Mucosa of stomach (tissue), 1 donor: ENCODE data around the gene GNB1L.

Experiments
- H3K27me3 ChIP-seq: one replicate; pipeline ENCODE4 v1.7.0; 2013; ENCODE audit warnings: mild to moderate bottlenecking, low read length; ENCODE audit not compliant: control insufficient read depth, insufficient read depth
- H3K36me3 ChIP-seq: one replicate; pipeline ENCODE4 v1.7.0; 2013; ENCODE audit warnings: low read length; ENCODE audit not compliant: control insufficient read depth, insufficient read depth
- H3K4me1 ChIP-seq: one replicate; pipeline ENCODE4 v1.7.0; 2013; ENCODE audit warnings: mild to moderate bottlenecking, low read length; ENCODE audit not compliant: control insufficient read depth, insufficient read depth
- H3K4me3 ChIP-seq: one replicate; pipeline ENCODE4 v1.7.0; 2013; ENCODE audit warnings: low read length
- H3K9ac ChIP-seq: one replicate; pipeline ENCODE4 v1.7.0; 2013; ENCODE audit warnings: mild to moderate bottlenecking, low read length, moderate library complexity
- H3K9me3 ChIP-seq: one replicate; pipeline ENCODE4 v1.7.0; 2013; ENCODE audit warnings: mild to moderate bottlenecking, low read length, moderate library complexity; ENCODE audit not compliant: control insufficient read depth
- donor health status: Pancreatic carcinoma.

Gene GNB1L

GRCh38 chr22:19826619-19826950, 28.1 kb downstream of the GNB1L start:
- Histone ChIP-seq H3K9ac (no peak overlapping the region), H3K27me3 (no peaks in the 10 kb centered on the region), H3K4me1 (no peaks in the 10 kb centered on the region), H3K9me3 (no peaks in the 10 kb centered on the region), H3K4me3 (no peak overlapping the region), H3K36me3 (no peaks in the 10 kb centered on the region)

DNA sequence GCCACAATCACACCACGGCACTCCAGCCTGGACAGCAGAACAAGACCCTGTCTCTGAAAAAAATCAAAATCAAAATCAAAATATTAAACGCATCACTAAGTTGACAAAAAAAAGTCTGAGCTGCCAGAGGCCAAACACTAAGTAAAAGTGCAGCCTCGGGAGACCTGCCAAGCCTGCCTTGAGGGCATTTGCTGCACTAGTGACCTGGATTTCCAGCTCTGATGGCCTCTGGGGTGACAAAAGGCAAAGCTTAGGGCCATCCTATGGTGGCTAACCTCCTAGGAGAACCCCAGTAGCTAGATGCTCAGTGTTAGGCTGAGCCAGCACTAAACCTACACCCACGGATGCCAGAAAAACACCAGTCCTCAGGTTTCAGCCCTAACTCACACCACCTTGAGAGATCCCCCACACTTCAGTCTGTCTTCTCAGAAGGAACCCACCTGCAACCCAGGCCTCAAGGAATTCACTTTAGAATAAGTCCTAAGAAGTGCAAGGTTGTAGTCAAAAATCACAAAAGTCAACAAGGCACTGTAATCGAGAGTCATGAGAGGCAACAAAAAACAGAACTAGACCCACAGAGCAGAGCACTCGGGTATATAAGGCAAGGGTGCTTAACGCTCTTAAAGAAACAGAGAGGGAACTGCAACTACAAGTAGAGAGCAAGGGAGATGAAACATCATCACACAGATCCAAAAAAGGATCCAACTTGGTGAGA, 28.6 kb downstream of the GNB1L start:
- no peaks in the 10 kb centered on the region for H3K36me3 ChIP-seq
- H3K4me1 ChIP-seq: no peaks in the 10 kb centered on the region
- no peaks in the 10 kb centered on the region for H3K27me3 ChIP-seq
- no peak overlapping the region for H3K9ac ChIP-seq
- H3K4me3 ChIP-seq: no peak overlapping the region
- H3K9me3 ChIP-seq: no peaks in the 10 kb centered on the region

DNA sequence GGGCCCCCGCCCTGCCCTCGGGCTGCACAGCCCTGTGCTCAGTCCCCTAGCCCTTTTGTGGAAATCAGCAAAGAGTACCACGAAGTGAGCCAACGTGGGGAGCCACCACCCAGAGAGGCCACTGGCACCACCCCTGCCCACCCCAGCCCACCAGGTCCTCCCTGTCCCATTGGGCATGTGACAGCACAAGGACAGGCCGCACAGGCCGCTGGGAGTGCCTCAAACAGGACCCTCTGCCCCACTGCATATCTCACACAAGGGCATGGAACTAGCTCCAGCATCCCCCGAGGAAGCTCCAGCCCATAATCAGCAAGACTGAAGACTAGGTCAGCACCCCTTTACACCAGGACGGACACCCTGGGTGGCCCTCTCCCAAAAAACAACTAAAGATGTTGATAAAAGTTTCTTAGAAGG, 29.7 kb downstream of the GNB1L start:
- H3K9me3 ChIP-seq: no peaks in the 10 kb centered on the region
- no peaks in the 10 kb centered on the region for H3K4me1 ChIP-seq
- no peak overlapping the region for H3K9ac ChIP-seq
- H3K27me3 ChIP-seq: no peaks in the 10 kb centered on the region
- no peak overlapping the region for H3K4me3 ChIP-seq
- H3K36me3 ChIP-seq: no peaks in the 10 kb centered on the region

DNA sequence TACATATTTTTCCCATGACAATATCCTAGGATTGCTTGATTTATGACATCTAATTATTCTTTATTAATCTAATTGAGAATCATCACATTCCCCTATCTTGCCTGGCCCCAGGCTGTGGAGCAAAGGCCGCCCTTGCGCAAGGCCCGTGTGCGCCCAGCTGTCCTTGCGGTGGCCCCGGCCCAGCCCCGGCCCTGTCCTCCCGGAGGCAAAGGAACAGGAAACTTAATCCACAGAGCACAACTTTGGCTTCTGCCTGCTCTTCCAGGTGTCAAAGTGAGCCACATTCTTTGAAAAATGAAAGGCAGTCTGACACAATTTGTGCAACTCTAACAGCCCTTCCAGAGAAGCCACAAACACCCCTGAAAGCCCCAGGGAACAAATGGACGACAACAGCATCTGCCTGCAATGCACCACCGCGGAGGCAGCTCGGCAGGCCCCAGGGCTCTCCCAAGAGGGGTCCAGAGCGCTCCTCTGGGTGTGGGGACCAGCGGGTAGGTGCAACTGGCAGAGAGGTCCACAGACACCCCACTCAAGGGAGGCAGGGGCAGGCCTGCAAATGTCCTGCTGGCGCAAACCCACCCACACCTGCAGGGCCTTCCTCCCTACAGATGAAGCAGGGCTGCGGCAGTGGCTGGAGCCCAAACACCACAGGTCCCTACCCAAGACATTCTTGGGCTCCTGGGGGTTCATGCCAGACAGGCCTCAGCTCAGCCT, 30.3 kb downstream of the GNB1L start:
- no peaks in the 10 kb centered on the region for H3K36me3 ChIP-seq
- H3K27me3 ChIP-seq: no peaks in the 10 kb centered on the region
- H3K9ac ChIP-seq: no peak overlapping the region
- H3K4me3 ChIP-seq: no peak overlapping the region
- H3K9me3 ChIP-seq: no peaks in the 10 kb centered on the region
- H3K4me1 ChIP-seq: no peaks in the 10 kb centered on the region

DNA sequence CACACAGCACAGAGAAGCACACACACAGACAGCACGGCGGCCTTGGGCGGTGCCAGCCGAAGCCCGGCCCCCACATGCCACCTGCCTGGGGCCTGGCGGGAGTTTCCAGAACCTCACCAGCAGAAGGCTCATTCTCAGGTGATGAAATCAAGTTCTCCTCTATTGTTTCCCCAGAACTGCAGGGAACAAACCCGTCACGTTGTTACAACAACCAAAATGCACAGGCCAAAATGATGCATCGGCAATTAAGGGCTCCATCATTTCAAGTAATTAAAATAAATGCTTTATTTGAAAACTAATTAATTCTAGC, 30.8 kb downstream of the GNB1L start:
- no peak overlapping the region for H3K4me3 ChIP-seq
- H3K9me3 ChIP-seq: no peaks in the 10 kb centered on the region
- H3K27me3 ChIP-seq: no peaks in the 10 kb centered on the region
- no peaks in the 10 kb centered on the region for H3K36me3 ChIP-seq
- no peaks in the 10 kb centered on the region for H3K4me1 ChIP-seq
- H3K9ac ChIP-seq: no peak overlapping the region

DNA sequence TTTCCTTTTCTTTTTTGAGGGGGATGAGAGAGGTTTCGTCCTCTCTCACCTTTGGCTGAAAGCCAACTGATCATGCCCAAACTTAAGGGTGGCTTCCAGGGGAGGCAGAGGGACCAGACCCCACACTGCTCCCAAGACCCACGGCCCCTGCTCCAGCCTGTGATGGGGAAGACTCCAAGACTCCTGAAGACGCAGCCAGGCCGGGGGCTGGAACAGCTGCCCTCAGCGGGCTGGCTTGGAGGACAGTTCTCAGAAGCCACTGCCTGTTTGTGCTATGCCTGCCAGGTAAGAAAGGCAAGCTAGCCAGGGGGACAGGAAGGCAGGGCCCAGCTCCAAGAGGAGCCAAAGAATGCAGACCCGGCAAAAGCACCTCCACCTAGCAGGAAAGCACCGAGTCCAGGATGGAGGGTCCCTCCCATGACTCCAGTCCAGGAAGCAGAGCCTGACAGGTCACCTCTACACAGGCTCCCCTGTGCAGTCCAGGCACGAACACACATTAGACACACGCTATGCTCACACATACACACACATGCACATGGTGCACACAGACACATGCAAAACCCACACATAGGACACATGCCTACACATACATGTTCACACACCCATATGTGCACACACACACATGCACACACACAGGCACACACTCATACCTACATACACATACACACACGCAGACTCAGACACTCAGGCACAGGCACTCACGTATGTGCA, 31.3 kb downstream of the GNB1L start:
- no peaks in the 10 kb centered on the region for H3K4me1 ChIP-seq
- no peaks in the 10 kb centered on the region for H3K36me3 ChIP-seq
- no peaks in the 10 kb centered on the region for H3K9me3 ChIP-seq
- no peaks in the 10 kb centered on the region for H3K27me3 ChIP-seq
- H3K4me3 ChIP-seq: no peak overlapping the region
- H3K9ac ChIP-seq: no peak overlapping the region

- Histone ChIP-seq H3K9ac (no peak overlapping the region), H3K9me3 (no peaks in the 10 kb centered on the region), H3K36me3 (no peaks in the 10 kb centered on the region), H3K4me1 (no peaks in the 10 kb centered on the region), H3K4me3 (no peak overlapping the region), H3K27me3 (no peaks in the 10 kb centered on the region)
Measured at GRCh38 chr22:19822301-19823117, 32.2 kb downstream of the GNB1L start.

GRCh38 chr22:19821523-19822300, 33.0 kb downstream of the GNB1L start:
- Histone ChIP-seq H3K36me3 (no peaks in the 10 kb centered on the region), H3K9me3 (no peaks in the 10 kb centered on the region), H3K4me1 (no peaks in the 10 kb centered on the region), H3K27me3 (no peaks in the 10 kb centered on the region), H3K4me3 (no peak overlapping the region), H3K9ac (no peak overlapping the region)

GRCh38 chr22:19820880-19821522, 33.7 kb downstream of the GNB1L start:
- Histone ChIP-seq H3K36me3 (no peaks in the 10 kb centered on the region), H3K9ac (no peak overlapping the region), H3K27me3 (no peaks in the 10 kb centered on the region), H3K4me1 (no peaks in the 10 kb centered on the region), H3K9me3 (no peaks in the 10 kb centered on the region), H3K4me3 (no peak overlapping the region)

- Histone ChIP-seq H3K4me3 (no peak overlapping the region), H3K27me3 (no peaks in the 10 kb centered on the region), H3K36me3 (no peaks in the 10 kb centered on the region), H3K4me1 (no peaks in the 10 kb centered on the region), H3K9me3 (no peaks in the 10 kb centered on the region), H3K9ac (no peak overlapping the region)
Measured at GRCh38 chr22:19819911-19820879, 34.5 kb downstream of the GNB1L start.
